Measurements from ENCODE around the gene FAM120A. TPM values are rescaled to one million over a fixed set of nuclear protein-coding genes. Genes with fewer than 3 reads are reported as not detected.

Gene FAM120A
- total and polyA plus RNA-seq, 4 donors = 28.3 to 91.0 (median 50.3) TPM

- no peak for TF ChIP-seq REST (IDR thresholded peaks at IDR 0.05)
- TF ChIP-seq, protein P1, sequence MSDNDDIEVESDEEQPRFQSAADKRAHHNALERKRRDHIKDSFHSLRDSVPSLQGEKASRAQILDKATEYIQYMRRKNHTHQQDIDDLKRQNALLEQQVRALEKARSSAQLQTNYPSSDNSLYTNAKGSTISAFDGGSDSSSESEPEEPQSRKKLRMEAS (IDR thresholded peaks at IDR 0.05) = no peak
- TF ChIP-seq NR2F2 (IDR thresholded peaks at IDR 0.05) = no peak
Observed at GRCh38 chr9:93432964-93433363, 18.5 kb upstream of the FAM120A start (continued).

DNA sequence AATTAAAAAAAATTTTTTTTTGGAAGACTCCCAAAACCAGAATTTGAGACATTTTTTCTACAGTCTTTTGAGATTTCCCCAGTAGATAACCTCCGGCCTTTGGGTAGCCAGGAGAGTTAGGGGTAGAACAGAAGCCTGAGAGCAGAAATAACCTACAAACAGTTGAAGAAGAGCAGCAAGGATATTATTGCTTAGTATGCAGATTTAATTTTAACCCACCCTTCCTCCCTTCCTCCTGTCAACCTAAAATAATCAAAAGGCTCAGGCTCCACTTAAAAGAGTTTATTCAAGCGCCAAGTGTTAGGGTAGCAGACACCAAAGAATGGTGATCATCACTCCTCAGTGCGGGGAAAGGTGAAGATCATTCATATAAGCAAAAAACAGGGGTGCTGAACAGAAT, 17.4 kb upstream of the FAM120A start:
- TF ChIP-seq, protein P2, sequence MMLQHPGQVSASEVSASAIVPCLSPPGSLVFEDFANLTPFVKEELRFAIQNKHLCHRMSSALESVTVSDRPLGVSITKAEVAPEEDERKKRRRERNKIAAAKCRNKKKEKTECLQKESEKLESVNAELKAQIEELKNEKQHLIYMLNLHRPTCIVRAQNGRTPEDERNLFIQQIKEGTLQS (IDR thresholded peaks at IDR 0.05) = no peak
- TF ChIP-seq GABPA (IDR thresholded peaks at IDR 0.05 in 1 of 2, conservative IDR thresholded peaks at IDR 0.05 in 1 of 2) (no peak), EGR1 (IDR thresholded peaks at IDR 0.05; ENCODE audit: low read depth in 2 of 2) (no peak), FOXA2 (IDR thresholded peaks at IDR 0.05) (no peak), HNF4G (IDR thresholded peaks at IDR 0.05) (no peak), HNF4A (conservative IDR thresholded peaks at IDR 0.05) (no peak), JUND (IDR thresholded peaks at IDR 0.05) (no peak), RXRA (IDR thresholded peaks at IDR 0.05) (no peak), SP1 (IDR thresholded peaks at IDR 0.05) (no peak), YY1 (IDR thresholded peaks at IDR 0.05) (no peak), REST (IDR thresholded peaks at IDR 0.05) (no peak), FOXA1 (IDR thresholded peaks at IDR 0.05) (no peak)
- TF ChIP-seq, protein P1 (IDR thresholded peaks at IDR 0.05) = no peak
- Histone ChIP-seq H3K27ac (ENCODE audit: low read depth in 1 of 2, low read length in 2 of 2) (no peak overlapping the region), H3K27me3 (ENCODE audit: control insufficient read depth in 4 of 4, insufficient read depth in 4 of 4, low read length in 3 of 4) (no peaks in the 10 kb centered on the region), H3K4me3 (ENCODE audit: low read depth in 1 of 3, low read length in 3 of 3) (no peak overlapping the region), H3K9me3 (ENCODE audit: control insufficient read depth in 4 of 4, low read length in 3 of 4) (no peaks in the 10 kb centered on the region), H3K9ac (ENCODE audit: low read depth in 1 of 2, low read length in 2 of 2) (no peak overlapping the region), H3K36me3 (ENCODE audit: control insufficient read depth in 4 of 4, insufficient read depth in 3 of 4, low read depth in 1 of 4, low read length in 3 of 4) (no peaks in the 10 kb centered on the region), H3K4me1 (ENCODE audit: control insufficient read depth in 4 of 4, insufficient read depth in 4 of 4, low read length in 3 of 4) (peaks cover 0 to 3% (median 0%) of the 10 kb centered on the region in 4 donors)
- 93% methylated on average over 3 of the region's 3 CpGs for WGBS
- no peak for DNase-seq (ENCODE audit: low spot score)
